Right lobe of liver (tissue), 6 donors: Measurements from ENCODE around the gene NRXN3. TPM values are rescaled to one million over a fixed set of nuclear protein-coding genes. Genes with fewer than 3 reads are reported as not detected.

Source experiments
- ATAC-seq, 4 donors: fragments of 200-7000 bp; cut with Tn5 transposase; one replicate each; pipeline ENCODE4 v1.9.1; 2020; ENCODE audit warnings: mild to moderate bottlenecking in 4 of 4, moderate library complexity in 4 of 4
- DNase-seq, 3 donors: peaks; one replicate each; pipeline ENCODE4 v3.0.0-alpha.2; 2020
- H3K27ac ChIP-seq, 3 donors: fragments of 200-600 bp; one replicate each; pipeline ENCODE4 v1.8.0; 2022
- H3K27me3 ChIP-seq, 2 donors: fragments of 200-600 bp; one replicate each; pipeline ENCODE4 v1.8.0; 2022
- H3K36me3 ChIP-seq, 4 donors: fragments of 200-600 bp; sonication (generic) in 1 of 4; one replicate each; pipeline versions ENCODE4 v1.5.1 to v1.8.0; 2017 to 2022; ENCODE audit warnings: control low read depth in 1 of 4
- H3K4me1 ChIP-seq, 4 donors: fragments of 200-600 bp; sonication (generic) in 1 of 4; one replicate each; pipeline versions ENCODE4 v1.5.1 to v1.8.0; 2017 to 2022; ENCODE audit warnings: control low read depth in 1 of 4
- H3K4me3 ChIP-seq, 3 donors: fragments of 200-600 bp; one replicate each; pipeline ENCODE4 v1.8.0; 2022
- H3K9me3 ChIP-seq, 4 donors: fragments of 200-600 bp; sonication (generic) in 1 of 4; one replicate each; pipeline versions ENCODE4 v1.5.1 to v1.8.0; 2017 to 2022; ENCODE audit warnings: control low read depth in 1 of 4
- POLR2A ChIP-seq: fragments of 450-650 bp; IDR thresholded peaks from one replicate; pipeline ENCODE4 v1.6.1; 2017; ENCODE audit warnings: antibody characterized with exemption, mild to moderate bottlenecking
- WGBS: methylation state at CpG from one replicate; pipeline ENCODE4 v1.1.6; 2018; ENCODE audit warnings: low coverage, low lambda C conversion rate; ENCODE audit not compliant: insufficient coverage; ENCODE audit errors: missing lambda C conversion rate; 5-methylcytosine and 5-hydroxymethylcytosine counted together
- intact Hi-C, 2 donors: fragments of 100-400 bp; cut with DNase I; formaldehyde crosslinking; loops; one replicate each; pipeline versions ENCODE4 v1.11.2 to v1.14.1; 2022
- total RNA-seq, 6 experiments: library from RNA; depleted of rRNA in 2 of 6; stranded (reverse); fragments of >200 nt in 2 of 6; fragmentation: NEBNext Ultra II Directional in 3 of 6; extraction: Animal tissue kit (Norgen Biotek cat#: 25700) in 3 of 6; gene quantifications; one replicate each; pipeline versions ENCODE4 v1.1.0 to v1.2.4, GENCODE V29; 2016 to 2023
- TF ChIP-seq, protein P1 (sequence below), 4 donors: fragments of 200-600 bp in 3 of 4; fragments of 450-650 bp in 1 of 4; IDR thresholded peaks; one replicate each; pipeline versions ENCODE4 v1.5.1 to v1.8.0; 2016 to 2022; ENCODE audit warnings: antibody characterized with exemption in 4 of 4, mild to moderate bottlenecking in 2 of 4
- donor health status: DM: no; HTN: yes; CAD: no.
- donor health status: DM: no; HTN: no; CAD: no.
- donor health status: DM: no; HTN: no; CAD: no.
- donor health status: DM: no; HTN: yes; CAD: no.
- donor health status: DM: no; HTN: yes; CAD: no.

Gene NRXN3
- total RNA-seq, 6 experiments from 2014 or later, result 0.06 to 0.51 (median 0.23) TPM; not detected in 1

DNA sequence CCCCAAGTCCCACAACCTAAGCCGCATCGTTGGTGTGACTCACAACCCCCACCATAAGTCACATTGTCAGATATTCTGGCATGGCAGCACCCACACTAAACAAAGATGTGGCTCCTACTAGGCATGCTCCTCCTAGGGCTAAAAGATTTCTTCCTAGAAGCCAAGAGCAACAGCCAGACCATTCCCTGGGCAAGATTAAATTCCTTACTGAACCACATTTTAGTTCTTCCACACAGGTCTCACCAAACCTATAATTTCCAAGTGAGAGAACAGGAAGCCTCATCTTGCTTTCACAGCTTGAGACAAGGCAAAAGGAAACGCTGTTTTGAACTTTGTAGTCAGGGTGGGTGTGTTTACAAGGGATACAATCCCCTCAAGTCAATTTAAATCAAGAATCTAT lies 1408.3 kb downstream of the NRXN3 start:
- DNase-seq (no peak), ATAC-seq (no peak)
- H3K27ac ChIP-seq, result no peak overlapping the region
- 62% methylated on average over 3 of the region's 3 CpGs for WGBS
- H3K27me3 ChIP-seq, result no peaks in the 10 kb centered on the region
- no peak for TF ChIP-seq POLR2A
- TF ChIP-seq, protein P1, sequence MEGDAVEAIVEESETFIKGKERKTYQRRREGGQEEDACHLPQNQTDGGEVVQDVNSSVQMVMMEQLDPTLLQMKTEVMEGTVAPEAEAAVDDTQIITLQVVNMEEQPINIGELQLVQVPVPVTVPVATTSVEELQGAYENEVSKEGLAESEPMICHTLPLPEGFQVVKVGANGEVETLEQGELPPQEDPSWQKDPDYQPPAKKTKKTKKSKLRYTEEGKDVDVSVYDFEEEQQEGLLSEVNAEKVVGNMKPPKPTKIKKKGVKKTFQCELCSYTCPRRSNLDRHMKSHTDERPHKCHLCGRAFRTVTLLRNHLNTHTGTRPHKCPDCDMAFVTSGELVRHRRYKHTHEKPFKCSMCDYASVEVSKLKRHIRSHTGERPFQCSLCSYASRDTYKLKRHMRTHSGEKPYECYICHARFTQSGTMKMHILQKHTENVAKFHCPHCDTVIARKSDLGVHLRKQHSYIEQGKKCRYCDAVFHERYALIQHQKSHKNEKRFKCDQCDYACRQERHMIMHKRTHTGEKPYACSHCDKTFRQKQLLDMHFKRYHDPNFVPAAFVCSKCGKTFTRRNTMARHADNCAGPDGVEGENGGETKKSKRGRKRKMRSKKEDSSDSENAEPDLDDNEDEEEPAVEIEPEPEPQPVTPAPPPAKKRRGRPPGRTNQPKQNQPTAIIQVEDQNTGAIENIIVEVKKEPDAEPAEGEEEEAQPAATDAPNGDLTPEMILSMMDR (IDR thresholded peaks at IDR 0.05), result no peak
- no peaks in the 10 kb centered on the region for H3K4me1 ChIP-seq
- no peaks in the 10 kb centered on the region for H3K36me3 ChIP-seq
- intact Hi-C loops, result no loop called here
- no peak overlapping the region for H3K4me3 ChIP-seq
- no peaks in the 10 kb centered on the region for H3K9me3 ChIP-seq

DNA sequence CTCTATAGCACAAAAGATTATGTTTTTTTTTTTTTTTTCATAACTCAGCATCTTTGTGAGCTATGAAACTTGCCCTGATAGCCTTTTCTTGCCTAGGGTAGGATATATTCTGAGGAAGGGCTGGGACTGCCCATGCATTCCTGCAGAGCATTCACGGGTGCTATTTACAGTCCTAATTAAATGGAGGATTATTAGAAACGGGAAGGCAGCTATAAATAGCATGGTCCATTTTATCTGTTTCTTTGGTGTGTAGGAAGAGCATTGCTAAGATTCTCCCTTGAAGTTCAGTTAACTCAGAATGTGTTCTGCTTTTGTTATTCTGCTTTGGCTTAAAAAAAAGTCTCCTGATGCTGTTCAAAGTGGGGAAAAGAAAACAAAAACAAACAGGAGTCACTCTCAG lies 1410.2 kb downstream of the NRXN3 start:
- no peak overlapping the region for H3K27ac ChIP-seq
- no peaks in the 10 kb centered on the region for H3K9me3 ChIP-seq
- no peak for TF ChIP-seq POLR2A
- TF ChIP-seq, protein P1 (IDR thresholded peaks at IDR 0.05), result no peak
- DNase-seq (no peak), ATAC-seq (no peak)
- H3K4me1 ChIP-seq, result no peaks in the 10 kb centered on the region
- WGBS, result 16% methylated on average over 2 of the region's 2 CpGs
- no peaks in the 10 kb centered on the region for H3K27me3 ChIP-seq
- H3K36me3 ChIP-seq, result no peaks in the 10 kb centered on the region
- intact Hi-C loops, result no loop called here
- no peak overlapping the region for H3K4me3 ChIP-seq

DNA sequence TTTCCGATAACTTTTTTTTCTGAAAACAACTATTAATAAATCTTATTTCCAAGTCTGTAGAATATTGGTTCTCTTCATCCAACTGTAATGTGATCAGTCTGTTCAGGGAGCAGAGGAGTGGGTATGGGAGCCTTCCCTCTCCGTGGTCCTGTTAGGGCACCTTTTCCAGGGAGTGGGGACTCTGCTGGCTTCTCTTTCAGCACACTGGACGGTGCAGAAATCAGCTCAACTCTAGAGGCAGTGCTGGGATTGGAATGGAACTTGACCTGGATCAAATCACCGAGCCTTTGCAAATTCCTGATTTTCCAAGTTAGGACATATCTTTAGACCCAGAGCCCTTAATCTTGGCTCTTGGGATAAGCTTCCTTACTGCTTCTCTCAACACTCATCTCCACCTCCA lies 1410.7 kb downstream of the NRXN3 start:
- 65% methylated on average over 3 of the region's 4 CpGs for WGBS

DNA sequence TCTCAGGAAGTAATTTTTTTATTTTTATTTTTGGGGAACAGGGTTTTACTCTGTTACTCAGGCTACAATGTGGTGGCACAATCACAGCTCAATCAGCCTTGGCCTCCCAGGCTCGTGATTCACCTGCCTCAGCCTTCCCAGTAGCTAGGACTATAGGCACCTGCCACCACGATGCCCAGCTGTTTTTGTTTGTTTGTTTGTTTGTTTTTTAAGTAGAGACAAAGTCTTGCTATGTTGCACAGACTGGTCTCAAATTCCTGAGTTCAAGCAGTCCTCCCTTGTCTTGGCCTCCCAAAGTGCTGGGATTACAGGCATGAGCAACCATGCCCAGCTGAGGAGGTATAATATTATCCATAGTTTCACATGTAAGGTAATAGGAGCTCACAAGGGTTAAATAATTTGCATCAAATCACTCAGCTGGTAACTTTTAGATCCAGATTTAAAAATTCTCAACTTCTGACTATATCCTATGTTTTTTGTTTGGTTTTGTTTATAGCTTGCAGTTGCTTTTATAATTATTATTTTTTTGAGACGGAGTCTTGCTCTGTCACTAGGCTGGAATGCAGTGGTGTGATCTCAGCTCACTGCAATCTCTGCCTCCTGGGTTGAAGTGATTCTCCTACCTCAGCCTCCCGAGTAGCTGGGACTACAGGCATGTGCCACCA lies 1411.9 kb downstream of the NRXN3 start:
- Histone ChIP-seq H3K27me3 (no peaks in the 10 kb centered on the region), H3K4me3 (no peak overlapping the region), H3K9me3 (no peaks in the 10 kb centered on the region), H3K4me1 (no peaks in the 10 kb centered on the region), H3K27ac (no peak overlapping the region), H3K36me3 (no peaks in the 10 kb centered on the region)
- ATAC-seq (no peak), DNase-seq (no peak)
- intact Hi-C loops, result no loop called here
- 40% methylated on average over 4 of the region's 4 CpGs for WGBS
- TF ChIP-seq, protein P1 (IDR thresholded peaks at IDR 0.05), result no peak
- TF ChIP-seq POLR2A, result no peak

More for the DNA sequence above, 1410.7 kb downstream of the NRXN3 start:
- no peaks in the 10 kb centered on the region for H3K4me1 ChIP-seq
- H3K9me3 ChIP-seq, result no peaks in the 10 kb centered on the region
- intact Hi-C loops, result no loop called here
- DNase-seq, result no peak
- H3K36me3 ChIP-seq, result no peaks in the 10 kb centered on the region
- ATAC-seq, result no peak
- no peak overlapping the region for H3K4me3 ChIP-seq
- no peaks in the 10 kb centered on the region for H3K27me3 ChIP-seq
- no peak overlapping the region for H3K27ac ChIP-seq
- TF ChIP-seq POLR2A, result no peak
- TF ChIP-seq, protein P1 (IDR thresholded peaks at IDR 0.05), result no peak
